Measurements from ENCODE around the gene VSX2. TPM values are rescaled to one million over a fixed set of nuclear protein-coding genes. Genes with fewer than 3 reads are reported as not detected.

Gene VSX2
- total and polyA plus RNA-seq, 7 donors, result not detected

DNA sequence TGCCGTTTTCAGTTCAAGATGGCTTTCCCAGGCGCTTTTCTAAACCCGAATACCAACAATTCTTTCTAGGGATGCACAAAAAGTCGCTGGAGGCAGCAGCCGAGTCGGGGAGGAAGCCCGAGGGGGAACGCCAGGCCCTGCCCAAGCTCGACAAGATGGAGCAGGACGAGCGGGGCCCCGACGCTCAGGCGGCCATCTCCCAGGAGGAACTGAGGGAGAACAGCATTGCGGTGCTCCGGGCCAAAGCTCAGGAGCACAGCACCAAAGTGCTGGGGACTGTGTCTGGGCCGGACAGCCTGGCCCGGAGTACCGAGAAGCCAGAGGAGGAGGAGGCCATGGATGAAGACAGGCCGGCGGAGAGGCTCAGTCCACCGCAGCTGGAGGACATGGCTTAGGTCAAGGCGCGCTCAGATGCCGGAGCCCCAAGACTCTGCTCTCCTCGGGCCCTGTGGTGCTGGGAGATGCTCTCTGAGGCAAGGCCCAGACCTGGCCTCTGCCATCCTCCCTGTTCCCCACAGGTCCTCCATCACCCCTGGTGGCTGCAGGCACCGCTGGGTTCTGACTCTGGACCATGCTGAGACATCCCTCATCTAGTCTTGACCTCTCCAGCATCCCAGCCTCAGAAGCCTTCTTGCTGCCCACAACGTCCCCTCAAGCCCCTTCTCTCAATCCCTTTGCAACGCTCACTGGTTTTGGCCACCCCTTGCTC, 21.4 kb downstream of the VSX2 start:
- DNase-seq, result no peak
- TF ChIP-seq, protein P1, sequence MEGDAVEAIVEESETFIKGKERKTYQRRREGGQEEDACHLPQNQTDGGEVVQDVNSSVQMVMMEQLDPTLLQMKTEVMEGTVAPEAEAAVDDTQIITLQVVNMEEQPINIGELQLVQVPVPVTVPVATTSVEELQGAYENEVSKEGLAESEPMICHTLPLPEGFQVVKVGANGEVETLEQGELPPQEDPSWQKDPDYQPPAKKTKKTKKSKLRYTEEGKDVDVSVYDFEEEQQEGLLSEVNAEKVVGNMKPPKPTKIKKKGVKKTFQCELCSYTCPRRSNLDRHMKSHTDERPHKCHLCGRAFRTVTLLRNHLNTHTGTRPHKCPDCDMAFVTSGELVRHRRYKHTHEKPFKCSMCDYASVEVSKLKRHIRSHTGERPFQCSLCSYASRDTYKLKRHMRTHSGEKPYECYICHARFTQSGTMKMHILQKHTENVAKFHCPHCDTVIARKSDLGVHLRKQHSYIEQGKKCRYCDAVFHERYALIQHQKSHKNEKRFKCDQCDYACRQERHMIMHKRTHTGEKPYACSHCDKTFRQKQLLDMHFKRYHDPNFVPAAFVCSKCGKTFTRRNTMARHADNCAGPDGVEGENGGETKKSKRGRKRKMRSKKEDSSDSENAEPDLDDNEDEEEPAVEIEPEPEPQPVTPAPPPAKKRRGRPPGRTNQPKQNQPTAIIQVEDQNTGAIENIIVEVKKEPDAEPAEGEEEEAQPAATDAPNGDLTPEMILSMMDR (IDR thresholded peaks at IDR 0.05), result no peak
- ATAC-seq, result no peak
- WGBS, 3 donors, result 86 to 91% (median 91%) methylated on average over 28 to 29 of the region's 29 CpGs
- Histone ChIP-seq H3K4me1 (peaks cover 10% of the 10 kb centered on the region), H3K9me3 (no peaks in the 10 kb centered on the region), H3K4me3 (no peak overlapping the region), H3K27ac (no peak overlapping the region), H3K27me3 (ENCODE audit: insufficient read depth in 3 of 3, low read length in 2 of 3) (peaks cover 0 to 17% (median 8%) of the 10 kb centered on the region in 3 donors), H3K36me3 (ENCODE audit: insufficient read depth in 1 of 2, low read depth in 1 of 2) (no peaks in the 10 kb centered on the region)
- intact Hi-C loops (cut with DNase I), result no loop called here

DNA sequence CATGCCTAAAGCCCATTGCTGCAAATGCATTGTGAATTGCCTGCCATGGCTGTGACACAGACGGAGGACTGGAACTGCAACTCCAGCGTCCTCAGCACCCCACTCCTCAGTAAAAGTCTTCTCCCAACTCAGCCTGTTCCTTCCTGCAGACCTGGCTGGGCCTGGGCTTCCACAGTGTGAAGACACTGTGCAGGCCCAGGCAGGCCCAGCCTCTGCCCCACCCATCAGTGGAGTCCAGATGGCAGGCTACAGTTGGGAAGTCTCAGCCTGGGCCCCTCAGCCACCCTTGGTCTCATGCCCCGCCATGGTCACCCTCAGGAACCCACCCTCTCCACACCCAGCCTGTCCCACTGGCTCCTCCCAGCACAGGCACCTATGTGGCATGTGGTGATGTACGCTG, 22.0 kb downstream of the VSX2 start:
- Histone ChIP-seq H3K27ac (no peak overlapping the region), H3K4me1 (peaks cover 10% of the 10 kb centered on the region), H3K36me3 (ENCODE audit: insufficient read depth in 1 of 2, low read depth in 1 of 2) (no peaks in the 10 kb centered on the region), H3K27me3 (ENCODE audit: insufficient read depth in 3 of 3, low read length in 2 of 3) (peaks cover 0 to 19% (median 8%) of the 10 kb centered on the region in 3 donors), H3K4me3 (no peak overlapping the region), H3K9me3 (no peaks in the 10 kb centered on the region)
- 75 to 81% (median 79%) methylated on average over 4 of the region's 4 CpGs for WGBS, 3 donors
- ATAC-seq (no peak), DNase-seq (no peak)
- intact Hi-C loops (cut with DNase I), result no loop called here
- TF ChIP-seq, protein P1 (IDR thresholded peaks at IDR 0.05), result no peak

DNA sequence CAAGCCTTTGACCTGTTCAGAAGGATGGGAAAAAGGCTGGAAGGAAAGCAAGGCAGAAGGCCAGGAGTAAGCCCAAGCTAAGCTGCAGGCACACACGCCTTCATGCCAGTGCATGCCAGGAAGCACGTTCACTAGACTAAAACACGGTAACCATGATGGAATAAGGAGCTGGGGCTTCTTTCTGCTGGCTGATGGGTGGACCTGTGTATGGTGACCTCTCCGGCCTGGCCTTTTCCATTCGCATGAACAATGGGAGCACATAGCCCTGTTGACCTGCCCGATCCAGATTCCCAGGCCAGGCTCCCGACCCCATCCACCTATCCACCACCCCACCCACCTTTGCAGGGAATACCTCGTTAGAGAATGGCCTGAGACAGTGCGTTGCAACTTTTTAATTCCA, 22.8 kb downstream of the VSX2 start:
- intact Hi-C loops (cut with DNase I), result no loop called here
- no peaks in the 10 kb centered on the region for H3K9me3 ChIP-seq
- 83 to 93% (median 89%) methylated on average over 9 of the region's 9 CpGs for WGBS, 3 donors
- H3K4me3 ChIP-seq, result no peak overlapping the region
- ATAC-seq (no peak), DNase-seq (no peak)
- no peak overlapping the region for H3K27ac ChIP-seq
- peaks cover 9% of the 10 kb centered on the region for H3K4me1 ChIP-seq
- H3K36me3 ChIP-seq (ENCODE audit: insufficient read depth in 1 of 2, low read depth in 1 of 2), result no peaks in the 10 kb centered on the region
- peaks cover 0 to 19% (median 8%) of the 10 kb centered on the region in 3 donors for H3K27me3 ChIP-seq (ENCODE audit: insufficient read depth in 3 of 3, low read length in 2 of 3)
- TF ChIP-seq, protein P1 (IDR thresholded peaks at IDR 0.05), result no peak

DNA sequence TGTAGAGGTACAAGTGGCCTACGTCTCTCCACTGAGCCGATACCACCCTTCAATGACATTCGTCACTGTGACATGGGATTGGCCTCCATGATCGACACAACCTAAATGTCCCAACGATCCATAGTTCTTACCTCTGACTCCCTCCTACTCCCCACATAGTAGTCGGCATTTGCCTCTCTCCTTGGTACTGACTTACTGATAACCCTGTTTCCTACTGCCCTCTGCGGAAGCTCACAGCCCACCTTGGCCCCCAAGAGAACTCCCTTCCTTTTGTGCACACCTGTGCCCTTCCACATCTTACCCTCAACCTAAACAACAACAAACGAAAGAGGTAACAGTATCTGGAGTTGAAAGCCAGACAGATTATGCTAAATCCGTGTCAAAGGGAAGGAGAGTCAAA, 23.9 kb downstream of the VSX2 start:
- WGBS, 3 donors, result 75 to 82% (median 78%) methylated on average over 9 of the region's 9 CpGs
- DNase-seq, result no peak
- Histone ChIP-seq H3K4me1 (peaks cover 3% of the 10 kb centered on the region), H3K27ac (no peak overlapping the region), H3K27me3 (ENCODE audit: insufficient read depth in 3 of 3, low read length in 2 of 3) (peaks cover 0 to 13% (median 4%) of the 10 kb centered on the region in 3 donors), H3K36me3 (ENCODE audit: insufficient read depth in 1 of 2, low read depth in 1 of 2) (no peaks in the 10 kb centered on the region), H3K9me3 (no peaks in the 10 kb centered on the region), H3K4me3 (no peak overlapping the region)
- ATAC-seq, result no peak
- TF ChIP-seq, protein P1 (IDR thresholded peaks at IDR 0.05), result no peak
- intact Hi-C loops (cut with DNase I), result no loop called here

DNA sequence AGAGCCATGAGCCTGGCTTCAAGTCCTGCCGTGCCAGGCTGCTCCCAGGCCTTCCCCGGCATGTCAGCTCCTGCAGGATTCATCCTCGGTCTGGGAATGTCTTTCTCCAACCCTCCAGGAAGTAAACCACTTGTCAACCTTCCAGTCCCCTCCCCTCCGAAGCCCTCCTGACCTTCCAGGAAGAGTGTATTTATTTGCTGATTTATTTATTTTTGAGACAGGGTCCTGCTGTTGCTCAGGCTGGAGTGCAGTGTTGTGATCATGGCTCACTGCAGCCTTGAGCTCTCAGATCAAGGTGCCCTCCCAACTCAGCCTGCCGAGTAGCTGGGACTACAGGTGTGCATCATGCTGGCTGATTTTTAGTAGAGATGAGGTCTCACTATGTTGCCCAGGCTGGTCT, 24.7 kb downstream of the VSX2 start:
- H3K27ac ChIP-seq, result no peak overlapping the region
- WGBS, 3 donors, result 53 to 66% (median 56%) methylated on average over 5 of the region's 5 CpGs
- intact Hi-C loops (cut with DNase I), result no loop called here
- TF ChIP-seq, protein P1 (IDR thresholded peaks at IDR 0.05), result no peak
- ATAC-seq, result no peak
- peaks cover 0 to 6% (median 1%) of the 10 kb centered on the region in 3 donors for H3K27me3 ChIP-seq (ENCODE audit: insufficient read depth in 3 of 3, low read length in 2 of 3)
- no peak for DNase-seq
- no peaks in the 10 kb centered on the region for H3K9me3 ChIP-seq
- no peaks in the 10 kb centered on the region for H3K4me1 ChIP-seq
- H3K4me3 ChIP-seq, result no peak overlapping the region
- H3K36me3 ChIP-seq (ENCODE audit: insufficient read depth in 1 of 2, low read depth in 1 of 2), result no peaks in the 10 kb centered on the region

All from psoas muscle (tissue), 8 donors.